DMS153 treated with DMSO at 0.1 percent for 48 hours (cell line): Measurements from ENCODE around the gene ELP2.
"Not testable (repeated sequence)": the region's sequence is repeated elsewhere in the genome, so short reads cannot be mapped to it uniquely, and the experiment has no call there.

Experiments
- DNase-seq: peaks from one replicate; lab custom pipeline; 2025; ENCODE audit not compliant: unreplicated experiment; lab: John Stamatoyannopoulos, UW

ELP2 gene

GRCh38 chr18:36155851-36156757 is 26.4 kb downstream of the ELP2 start:
- no peak for DNase-seq

DNA sequence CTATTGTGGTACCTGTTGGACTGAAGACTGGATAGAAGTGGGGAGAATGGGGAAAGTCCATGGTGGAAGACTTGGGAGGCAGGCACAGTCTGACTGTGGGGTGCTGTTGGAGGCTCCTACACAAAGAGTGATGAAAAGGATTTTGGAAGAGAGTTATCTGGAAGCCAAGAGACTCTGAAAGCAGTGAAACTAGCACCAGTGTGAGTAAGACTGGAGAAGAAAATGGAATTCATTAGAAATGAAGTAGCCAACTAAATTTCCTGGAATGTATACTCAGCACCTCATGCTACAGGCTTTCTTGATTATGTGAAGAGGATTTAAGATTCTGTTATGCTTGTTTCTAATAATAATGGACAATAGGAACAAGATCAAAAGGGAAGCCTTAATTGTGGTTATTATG is 27.7 kb downstream of the ELP2 start:
- no peak for DNase-seq

DNA sequence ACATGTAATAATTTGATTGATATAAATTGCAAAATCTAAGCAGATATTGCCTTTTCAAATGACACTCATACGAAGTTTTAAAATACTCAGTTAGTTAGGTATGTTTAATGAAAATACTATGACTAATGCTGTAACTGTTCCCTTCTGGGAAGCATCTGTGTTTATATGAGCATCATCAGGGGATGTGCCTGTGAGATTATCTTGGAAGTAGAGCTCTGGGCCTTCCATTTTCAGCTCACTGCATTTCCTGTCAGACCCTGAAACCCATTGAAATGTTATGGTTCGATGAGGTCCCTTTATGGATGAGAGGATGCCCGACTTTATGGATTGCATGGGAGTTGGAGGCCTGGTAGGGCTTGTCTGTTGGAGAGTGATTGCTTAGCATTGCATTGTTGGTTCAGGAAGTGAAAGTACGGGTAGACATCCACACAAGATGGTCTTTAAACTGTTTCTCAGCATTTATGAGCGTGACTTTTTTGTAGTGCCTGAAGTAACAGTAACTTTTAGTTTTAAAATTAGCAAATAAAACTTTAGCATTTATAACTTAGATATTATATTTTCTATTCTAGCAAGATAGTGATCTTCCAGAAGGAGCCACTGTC is 28.7 kb downstream of the ELP2 start:
- no peak for DNase-seq

DNA sequence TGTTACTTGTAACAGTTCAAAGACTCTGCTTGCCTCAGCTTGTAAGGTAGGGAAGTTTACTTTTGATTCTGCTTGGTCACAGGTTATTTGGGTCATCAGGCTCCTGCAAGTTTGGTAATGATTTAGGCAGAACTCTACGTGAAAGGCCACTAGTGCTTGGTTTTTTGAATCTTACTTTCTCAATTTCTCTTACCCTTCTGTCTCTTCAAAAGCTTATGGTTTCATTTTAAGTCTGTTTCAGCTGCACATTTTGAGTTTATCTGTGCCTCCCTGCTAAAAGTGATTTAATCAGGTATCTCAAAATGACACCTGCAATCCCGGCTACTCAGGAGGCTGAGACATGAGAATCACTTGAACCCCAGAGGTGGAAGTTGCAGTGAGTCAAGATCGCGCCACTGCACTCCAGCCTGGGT is 31.3 kb downstream of the ELP2 start:
- no peak for DNase-seq

DNA sequence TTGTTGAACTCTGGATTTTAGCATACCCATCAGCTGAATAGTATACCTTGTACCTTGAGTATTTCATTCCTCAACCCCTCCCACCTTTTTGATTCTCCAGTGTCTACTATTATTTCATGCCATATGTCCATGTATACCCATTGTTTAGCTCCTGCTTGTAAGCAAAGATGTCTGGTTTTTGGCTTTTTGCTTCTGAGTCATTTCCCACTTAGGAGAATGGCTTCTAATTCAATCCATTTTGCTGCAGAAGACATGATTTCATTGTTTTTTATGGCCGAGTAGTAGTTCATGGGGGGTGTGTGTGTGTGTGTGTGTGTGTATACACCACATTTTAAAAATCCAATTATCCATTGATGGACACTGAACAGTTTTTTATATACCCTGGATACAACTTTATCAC is 33.3 kb downstream of the ELP2 start:
- no peak for DNase-seq

DNA sequence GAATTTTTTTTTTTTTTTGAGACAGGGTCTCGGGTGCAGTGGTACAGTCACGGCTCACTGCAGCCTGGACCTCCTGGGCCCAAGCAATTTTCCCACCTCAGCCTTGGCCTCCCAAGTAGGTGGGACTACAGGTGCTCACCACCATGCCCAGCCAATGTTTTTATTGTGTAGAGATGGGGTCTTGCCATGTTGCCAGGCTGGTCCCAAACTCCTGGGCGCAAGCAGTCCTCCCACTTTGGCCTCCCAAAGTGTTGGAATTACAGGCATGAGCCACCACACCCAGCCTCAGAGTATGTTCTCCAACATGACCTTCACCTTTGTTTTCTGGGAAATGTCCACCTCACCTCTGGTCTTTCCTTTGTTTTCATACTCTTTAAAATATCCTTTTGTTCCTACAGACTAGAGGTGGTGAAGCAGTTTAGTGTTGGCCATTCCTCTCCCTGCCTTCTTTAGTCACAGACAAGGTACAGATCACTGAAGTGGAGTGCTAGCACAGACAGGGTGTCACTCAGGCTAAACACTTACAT is 38.1 kb downstream of the ELP2 start:
- no peak for DNase-seq

GRCh38 chr18:36168296-36168695 is 38.6 kb downstream of the ELP2 start:
- not testable (repeated sequence) for DNase-seq

DNA sequence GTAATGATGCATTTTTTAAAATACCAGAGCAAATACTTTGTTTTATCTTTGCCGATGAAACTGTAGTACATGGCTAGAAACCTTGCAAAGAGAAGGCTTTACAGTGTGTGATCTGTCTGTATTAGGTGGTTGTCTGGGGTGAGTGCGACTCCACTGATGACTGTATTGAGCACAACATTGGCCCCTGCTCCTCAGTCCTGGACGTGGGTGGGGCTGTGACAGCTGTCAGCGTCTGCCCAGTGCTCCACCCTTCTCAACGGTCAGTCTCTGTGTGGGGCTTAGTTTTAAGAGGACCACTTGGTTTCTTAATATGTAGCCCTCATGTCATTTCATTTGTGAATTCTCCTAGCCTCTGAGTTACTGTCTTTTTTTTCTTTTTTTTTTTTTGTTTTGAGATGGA is 40.2 kb downstream of the ELP2 start:
- DNase-seq, result no peak

DNA sequence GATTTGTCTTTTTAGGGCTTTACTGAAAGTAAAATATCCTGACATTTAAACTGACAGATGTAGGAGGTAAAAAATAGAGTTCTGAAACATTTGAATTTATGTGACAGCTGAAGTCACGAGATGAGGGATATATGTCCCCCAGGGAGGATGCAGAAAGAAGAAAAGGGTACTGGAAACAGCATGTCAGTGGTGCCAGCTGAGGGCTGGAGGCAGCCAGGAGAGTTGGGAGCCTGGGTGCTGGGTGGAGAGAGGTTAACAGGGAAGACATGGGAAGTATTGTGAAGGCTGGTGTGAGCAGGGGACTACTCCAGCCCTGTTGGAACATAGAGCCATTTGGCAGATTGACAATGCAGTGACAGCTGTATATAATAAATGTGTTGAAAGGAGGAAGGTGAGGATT is 45.8 kb downstream of the ELP2 start:
- DNase-seq, result no peak

DNA sequence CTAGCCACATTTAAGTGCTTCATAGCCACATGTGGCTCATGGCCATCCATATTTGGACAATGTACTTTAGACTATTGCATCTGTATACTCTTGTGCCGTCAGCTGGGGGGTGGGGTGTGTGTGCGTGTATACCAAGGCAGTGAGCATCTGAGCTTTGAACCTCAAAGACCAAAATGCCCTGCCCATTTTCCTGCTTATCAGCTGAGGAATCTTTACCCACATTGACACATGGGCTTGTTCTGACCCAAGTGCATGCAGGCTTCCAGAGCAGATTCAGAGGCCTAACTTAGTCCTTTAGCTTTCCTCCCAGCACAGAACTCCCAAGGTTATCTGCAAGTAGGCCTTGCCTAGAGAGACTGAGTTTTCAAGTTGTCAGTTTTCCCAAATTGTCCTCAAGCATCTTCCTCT is 46.5 kb downstream of the ELP2 start:
- DNase-seq, result no peak

GRCh38 chr18:36176711-36177110 is 47.0 kb downstream of the ELP2 start:
- DNase-seq, result no peak

GRCh38 chr18:36177913-36178312 is 48.2 kb downstream of the ELP2 start:
- DNase-seq, result no peak

DNA sequence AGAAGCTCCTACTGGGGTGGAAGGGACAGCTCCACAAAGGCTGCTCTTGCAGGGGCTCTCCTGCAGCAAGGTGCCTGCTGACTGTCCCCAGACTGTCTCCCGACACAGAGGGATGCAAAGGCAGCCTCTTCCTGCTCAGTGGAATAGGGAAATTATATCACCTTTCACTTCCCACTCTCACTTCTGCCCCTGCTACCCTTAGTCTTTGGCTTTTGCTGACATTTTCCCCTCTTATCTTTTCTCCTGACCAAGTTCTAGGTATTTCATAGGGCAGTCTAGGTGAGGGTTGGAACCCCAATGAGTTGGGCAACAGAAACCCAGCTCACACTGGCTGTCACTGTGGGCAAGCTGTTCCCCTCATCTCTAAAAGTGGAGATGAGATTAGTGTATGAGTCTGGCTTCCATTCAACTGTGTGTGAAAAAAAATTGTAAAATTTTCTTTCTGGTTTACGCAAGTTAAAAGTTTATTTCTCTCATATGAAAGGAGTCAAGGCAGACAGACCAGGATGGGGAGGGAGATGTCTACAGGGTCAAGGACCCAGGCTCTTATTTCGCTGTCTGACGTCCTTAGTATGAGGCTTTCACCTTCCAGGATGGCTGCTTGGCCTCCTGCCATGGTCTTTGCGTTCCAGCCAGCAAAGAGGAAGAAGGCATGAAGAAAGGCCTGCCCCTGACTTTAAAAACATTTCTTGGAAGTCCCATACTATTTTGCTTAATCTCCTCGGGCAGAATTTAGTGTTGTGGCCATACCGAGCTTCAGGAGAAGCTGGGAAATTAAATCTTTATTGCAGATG is 50.1 kb downstream of the ELP2 start:
- DNase-seq, result no peak

GRCh38 chr18:36181441-36181840 is 51.7 kb downstream of the ELP2 start:
- DNase-seq, result no peak

- DNase-seq, result no peak
These were observed 52.3 kb downstream of the ELP2 start for GRCh38 chr18:36181898-36182506.

- DNase-seq, result no peak
These were observed 53.3 kb downstream of the ELP2 start for GRCh38 chr18:36183033-36183432.

- no peak for DNase-seq
These were observed 54.3 kb downstream of the ELP2 start for GRCh38 chr18:36183987-36184386.

DNA sequence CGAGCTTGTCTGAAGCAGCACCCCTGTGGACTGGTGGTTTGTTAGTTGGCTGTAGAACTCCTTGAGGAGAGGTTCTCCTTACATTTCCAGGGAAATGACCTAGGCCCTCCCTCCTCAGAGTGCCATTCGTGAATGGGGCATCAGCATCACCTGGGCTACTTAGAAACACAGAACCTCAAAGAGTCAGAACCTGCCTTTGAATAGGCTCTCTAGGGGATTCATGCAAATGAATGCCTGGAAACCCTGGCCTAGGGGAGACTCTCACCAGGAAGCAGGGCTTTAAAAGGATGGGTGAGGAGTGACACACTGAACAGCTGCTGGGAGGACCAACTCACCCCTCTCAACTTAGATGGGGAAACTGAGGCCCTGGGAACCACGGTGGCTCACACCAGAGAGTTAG is 55.5 kb downstream of the ELP2 start:
- DNase-seq, result no peak

DNA sequence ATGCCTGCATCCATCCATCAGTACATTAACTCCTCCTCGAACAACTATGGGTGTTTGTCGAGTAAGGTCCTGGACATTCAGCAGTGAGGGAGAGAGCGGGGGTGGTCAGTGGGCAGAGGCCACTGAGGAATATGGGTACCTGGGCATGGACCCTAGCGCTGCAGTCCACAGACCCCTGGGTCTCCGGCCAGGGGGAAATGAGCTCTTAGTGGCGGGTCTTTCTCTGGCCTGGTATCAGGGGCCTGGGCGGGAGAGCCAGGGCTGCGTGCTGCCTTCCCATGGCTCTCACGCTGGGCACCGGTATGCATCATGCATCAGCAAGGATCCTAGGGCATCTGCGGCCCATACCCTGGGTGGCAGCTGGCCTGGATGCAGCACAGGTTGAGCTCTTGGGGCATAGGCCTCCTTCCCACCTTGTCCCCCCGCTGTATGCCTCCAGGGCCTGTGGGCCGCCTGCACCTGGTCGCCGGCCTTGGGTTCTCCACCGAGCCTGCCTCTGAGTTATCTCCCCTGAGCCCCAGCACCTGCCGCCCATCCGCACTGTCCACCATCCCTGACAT is 56.3 kb downstream of the ELP2 start:
- no peak for DNase-seq

- DNase-seq, result peak; percentile 15
These were observed 56.9 kb downstream of the ELP2 start for GRCh38 chr18:36186461-36187192.
